ENCODE results near the gene DMTF1. TPM values are rescaled to one million over a fixed set of nuclear protein-coding genes. Genes with fewer than 3 reads are reported as not detected.

DMTF1 gene
- total and polyA plus RNA-seq, 2 of the 4 experiments (the other 2 are of a cell fraction): 59.0 to 69.0 TPM

DNA sequence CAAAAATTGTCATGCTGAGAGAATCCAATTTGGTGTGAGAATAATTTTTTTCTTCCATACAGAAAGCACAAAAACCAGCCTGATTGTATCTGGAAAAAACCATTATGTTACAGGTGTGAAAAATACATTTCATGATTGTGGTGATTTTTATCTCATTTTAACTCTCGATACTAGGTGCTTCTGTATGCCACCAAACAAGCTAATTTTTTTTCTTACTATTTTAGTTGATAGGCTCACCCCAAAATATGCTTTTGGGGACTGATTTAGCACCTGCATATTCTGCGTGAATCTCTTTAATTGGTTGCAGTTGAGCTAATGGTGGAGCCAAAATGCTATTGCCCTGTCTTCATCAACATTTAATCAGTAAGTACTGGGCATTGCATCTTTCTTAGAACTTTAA, 1.9 kb downstream of the DMTF1 start:
- Histone ChIP-seq H4K5ac (ENCODE audit: low read depth, low read length) (no peak overlapping the region), H3K9me3 (ENCODE audit: control insufficient read depth, insufficient read depth, low read length) (no peaks in the 10 kb centered on the region), H3K18ac (ENCODE audit: low read depth, low read length) (no peak overlapping the region), H2AFZ (replicated peaks; ENCODE audit: low read length, poor library complexity) (no peak overlapping the region), H3K4ac (ENCODE audit: low read depth, low read length) (no peak overlapping the region), H2BK15ac (ENCODE audit: low read depth, low read length) (no peak overlapping the region), H2BK120ac (ENCODE audit: low read depth, low read length) (no peak overlapping the region), H4K91ac (ENCODE audit: insufficient read depth, low read depth, low read length) (no peak overlapping the region), H2AK5ac (ENCODE audit: low read depth, low read length) (no peak overlapping the region), H3K9me1 (ENCODE audit: insufficient read depth, low read length) (no peaks in the 10 kb centered on the region; the same call in 1 of the 2 replicates), H3K27ac (ENCODE audit: insufficient read depth, low read length) (no peak overlapping the region), H4K8ac (ENCODE audit: low read depth in 2 of 2, low read length in 2 of 2) (no peak overlapping the region), H3K36me3 (ENCODE audit: control insufficient read depth, insufficient read depth, low read length) (no peaks in the 10 kb centered on the region), H2BK20ac (ENCODE audit: low read depth, low read length) (no peak overlapping the region), H3K4me2 (ENCODE audit: low read depth, low read length) (peak overlapping the region; percentile 97), H3K14ac (replicated peaks; ENCODE audit: low read depth, low read length) (no peak overlapping the region; the same call in 1 of the 2 replicates), H3K27me3 (ENCODE audit: control insufficient read depth, insufficient read depth, low read length) (no peaks in the 10 kb centered on the region), H4K20me1 (ENCODE audit: insufficient read depth, low read length) (peaks cover 29% of the 10 kb centered on the region), H2BK5ac (ENCODE audit: low read depth, low read length, poor library complexity, severe bottlenecking) (peak overlapping the region; percentile 79), H3K9ac (ENCODE audit: low read depth, low read length) (peak overlapping the region; percentile 63; the same call in 1 of the 2 replicates), H2AK9ac (replicated peaks; ENCODE audit: low read depth, low read length, poor library complexity) (no peak overlapping the region), H3K79me1 (ENCODE audit: low read depth in 1 of 2, low read length in 2 of 2) (peaks cover 7 to 9% of the 10 kb centered on the region in 2 experiments; a peak in 2 of 4 replicates), H3K56ac (ENCODE audit: extremely low read depth, insufficient read depth, low read length) (no peak overlapping the region), H3K23ac (ENCODE audit: low read depth, low read length) (peak overlapping the region; percentile 86; the same call in 1 of the 2 replicates), H3K4me3 (ENCODE audit: insufficient read depth, low read depth, low read length) (peak overlapping the region; percentile 81), H3K4me1 (ENCODE audit: control insufficient read depth, insufficient read depth, low read length) (0 out of 2 replicates have a peak, but pooled peaks cover 2% of the 10 kb centered on the region)
- ChIA-PET POLR2A (ENCODE audit: unreplicated experiment) (interaction anchor here (0.6 to 0.7 kb wide), 2 partner anchors 9 to 65 kb away, joined by 3 read pairs; partner anchors contain the start of gene TMEM243), CTCF (no interaction called here)
- WGBS, 2 experiments (ENCODE audit: extremely low coverage in 2 of 2, insufficient read length in 1 of 2): no CpG with 5 or more reads among the region's 2 CpGs
- ATAC-seq (ENCODE audit: low read depth) (no peak), DNase-seq (no peak)
- BruUV-seq (replicated peaks): TSS peak; percentile 28
- in situ Hi-C loops (cut with MboI; ENCODE audit: low sequenced_read_pairs) (no loop called here), intact Hi-C loops (cut with micrococcal nuclease) (loop anchor here (5.0 to 10.0 kb wide), 4 partner anchors 163 to 721 kb away; partner anchors contain the start of genes CROT, DBF4 and SLC25A40), dilution Hi-C loops (cut with HindIII; ENCODE audit: low sequenced_read_pairs, unreplicated experiment) (no loop called here)
- TF ChIP-seq MAFK (IDR thresholded peaks at IDR 0.05; ENCODE audit: low read depth, low read length) (no peak), MAZ (IDR thresholded peaks at IDR 0.05; ENCODE audit: borderline replicate concordance, low read depth, low read length) (no peak), RAD21 (IDR thresholded peaks at IDR 0.05; ENCODE audit: low read length) (no peak), FOS (IDR thresholded peaks at IDR 0.05; ENCODE audit: low read depth, low read length) (no peak), POLR2A (IDR thresholded peaks at IDR 0.05; ENCODE audit: low read depth, low read length) (no peak), MXI1 (IDR thresholded peaks at IDR 0.05; ENCODE audit: borderline replicate concordance, low read depth, low read length) (no peak), BHLHE40 (IDR thresholded peaks at IDR 0.05; ENCODE audit: low read depth, low read length) (no peak)
- TF ChIP-seq, protein P1, sequence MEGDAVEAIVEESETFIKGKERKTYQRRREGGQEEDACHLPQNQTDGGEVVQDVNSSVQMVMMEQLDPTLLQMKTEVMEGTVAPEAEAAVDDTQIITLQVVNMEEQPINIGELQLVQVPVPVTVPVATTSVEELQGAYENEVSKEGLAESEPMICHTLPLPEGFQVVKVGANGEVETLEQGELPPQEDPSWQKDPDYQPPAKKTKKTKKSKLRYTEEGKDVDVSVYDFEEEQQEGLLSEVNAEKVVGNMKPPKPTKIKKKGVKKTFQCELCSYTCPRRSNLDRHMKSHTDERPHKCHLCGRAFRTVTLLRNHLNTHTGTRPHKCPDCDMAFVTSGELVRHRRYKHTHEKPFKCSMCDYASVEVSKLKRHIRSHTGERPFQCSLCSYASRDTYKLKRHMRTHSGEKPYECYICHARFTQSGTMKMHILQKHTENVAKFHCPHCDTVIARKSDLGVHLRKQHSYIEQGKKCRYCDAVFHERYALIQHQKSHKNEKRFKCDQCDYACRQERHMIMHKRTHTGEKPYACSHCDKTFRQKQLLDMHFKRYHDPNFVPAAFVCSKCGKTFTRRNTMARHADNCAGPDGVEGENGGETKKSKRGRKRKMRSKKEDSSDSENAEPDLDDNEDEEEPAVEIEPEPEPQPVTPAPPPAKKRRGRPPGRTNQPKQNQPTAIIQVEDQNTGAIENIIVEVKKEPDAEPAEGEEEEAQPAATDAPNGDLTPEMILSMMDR (conservative IDR thresholded peaks at IDR 0.05; ENCODE audit: low read depth, low read length): no peak
- TF ChIP-seq, protein P2, sequence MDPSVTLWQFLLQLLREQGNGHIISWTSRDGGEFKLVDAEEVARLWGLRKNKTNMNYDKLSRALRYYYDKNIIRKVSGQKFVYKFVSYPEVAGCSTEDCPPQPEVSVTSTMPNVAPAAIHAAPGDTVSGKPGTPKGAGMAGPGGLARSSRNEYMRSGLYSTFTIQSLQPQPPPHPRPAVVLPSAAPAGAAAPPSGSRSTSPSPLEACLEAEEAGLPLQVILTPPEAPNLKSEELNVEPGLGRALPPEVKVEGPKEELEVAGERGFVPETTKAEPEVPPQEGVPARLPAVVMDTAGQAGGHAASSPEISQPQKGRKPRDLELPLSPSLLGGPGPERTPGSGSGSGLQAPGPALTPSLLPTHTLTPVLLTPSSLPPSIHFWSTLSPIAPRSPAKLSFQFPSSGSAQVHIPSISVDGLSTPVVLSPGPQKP (IDR thresholded peaks at IDR 0.05; ENCODE audit: borderline replicate concordance, low read depth, low read length): no peak

All from IMR-90 (cell line).